HUES6 (cell line): ENCODE results near the gene TBL1Y.

Source experiments
- H3K27ac ChIP-seq: 2 replicates; pipeline ENCODE4 v1.7.0; 2013; ENCODE audit warnings: low read depth, mild to moderate bottlenecking, low read length, inconsistent platforms
- H3K27me3 ChIP-seq: 2 replicates; pipeline ENCODE4 v1.6.1; 2013; ENCODE audit warnings: low read length; ENCODE audit not compliant: control insufficient read depth, insufficient read depth
- H3K36me3 ChIP-seq: 2 replicates; pipeline ENCODE4 v1.6.1; 2013; ENCODE audit warnings: low read length; ENCODE audit not compliant: control insufficient read depth, insufficient read depth
- H3K4me1 ChIP-seq: 2 replicates; pipeline ENCODE4 v1.6.1; 2013; ENCODE audit warnings: low read length; ENCODE audit not compliant: control insufficient read depth, insufficient read depth
- H3K4me3 ChIP-seq: 2 replicates; pipeline ENCODE4 v1.5.1; 2013; ENCODE audit warnings: low read depth, low read length
- H3K9ac ChIP-seq: one replicate; pipeline ENCODE4 v1.6.1; 2013; ENCODE audit warnings: mild to moderate bottlenecking, low read length
- H3K9me3 ChIP-seq: 2 replicates; pipeline ENCODE4 v1.6.1; 2013; ENCODE audit warnings: low read depth, low read length; ENCODE audit not compliant: control insufficient read depth, insufficient read depth

The TBL1Y gene

DNA sequence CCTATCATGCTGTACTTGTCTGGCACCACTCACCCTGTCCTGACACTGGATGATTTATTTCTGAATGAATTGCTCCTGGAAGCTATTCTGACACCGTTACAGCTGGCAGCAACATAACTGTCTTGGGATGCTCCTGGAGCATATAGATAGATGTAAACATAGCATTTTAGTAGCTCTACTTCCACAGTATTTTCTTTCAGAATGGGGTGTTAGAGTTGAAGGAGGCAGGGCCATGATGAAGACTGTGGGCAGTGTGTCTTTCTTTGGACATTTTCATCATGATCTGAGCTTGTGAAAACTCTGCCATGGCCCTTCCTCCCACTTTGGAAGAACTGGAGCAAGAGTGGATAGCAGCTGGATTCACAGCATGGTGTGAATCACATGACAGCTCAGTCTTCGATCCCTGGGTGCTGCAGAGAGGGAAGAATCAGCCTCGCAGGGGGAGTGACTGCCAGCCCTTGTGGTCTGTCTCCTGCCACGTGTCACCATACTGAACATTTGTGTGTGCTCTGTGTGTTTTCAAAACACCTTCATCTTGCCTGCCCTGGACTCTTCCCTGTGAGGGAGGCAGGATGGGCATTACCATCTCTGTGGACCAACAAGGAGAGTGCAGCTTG is 61.9 kb downstream of the TBL1Y start:
- Histone ChIP-seq H3K4me1 (no peaks in the 10 kb centered on the region), H3K9ac (no peak overlapping the region), H3K27ac (no peak overlapping the region), H3K9me3 (no peaks in the 10 kb centered on the region), H3K4me3 (no peak overlapping the region), H3K27me3 (no peaks in the 10 kb centered on the region), H3K36me3 (no peaks in the 10 kb centered on the region)

GRCh38 chrY:6974971-6975370 is 64.5 kb downstream of the TBL1Y start:
- no peaks in the 10 kb centered on the region for H3K4me1 ChIP-seq
- no peak overlapping the region for H3K4me3 ChIP-seq

GRCh38 chrY:6977783-6978182 is 67.3 kb downstream of the TBL1Y start:
- H3K4me1 ChIP-seq, result no peaks in the 10 kb centered on the region
- no peak overlapping the region for H3K9ac ChIP-seq
- no peaks in the 10 kb centered on the region for H3K9me3 ChIP-seq
- H3K27me3 ChIP-seq, result no peaks in the 10 kb centered on the region
- no peak overlapping the region for H3K4me3 ChIP-seq
- no peaks in the 10 kb centered on the region for H3K36me3 ChIP-seq
- H3K27ac ChIP-seq, result no peak overlapping the region

More at GRCh38 chrY:6974971-6975370, 64.5 kb downstream of the TBL1Y start:
- no peak overlapping the region for H3K9ac ChIP-seq
- no peaks in the 10 kb centered on the region for H3K36me3 ChIP-seq
- H3K27ac ChIP-seq, result no peak overlapping the region
- H3K27me3 ChIP-seq, result no peaks in the 10 kb centered on the region
- H3K9me3 ChIP-seq, result no peaks in the 10 kb centered on the region

GRCh38 chrY:6983221-6983620 is 72.7 kb downstream of the TBL1Y start:
- Histone ChIP-seq H3K4me3 (no peak overlapping the region), H3K36me3 (no peaks in the 10 kb centered on the region), H3K9ac (no peak overlapping the region), H3K27ac (no peak overlapping the region), H3K4me1 (no peaks in the 10 kb centered on the region), H3K9me3 (no peaks in the 10 kb centered on the region), H3K27me3 (no peaks in the 10 kb centered on the region)

DNA sequence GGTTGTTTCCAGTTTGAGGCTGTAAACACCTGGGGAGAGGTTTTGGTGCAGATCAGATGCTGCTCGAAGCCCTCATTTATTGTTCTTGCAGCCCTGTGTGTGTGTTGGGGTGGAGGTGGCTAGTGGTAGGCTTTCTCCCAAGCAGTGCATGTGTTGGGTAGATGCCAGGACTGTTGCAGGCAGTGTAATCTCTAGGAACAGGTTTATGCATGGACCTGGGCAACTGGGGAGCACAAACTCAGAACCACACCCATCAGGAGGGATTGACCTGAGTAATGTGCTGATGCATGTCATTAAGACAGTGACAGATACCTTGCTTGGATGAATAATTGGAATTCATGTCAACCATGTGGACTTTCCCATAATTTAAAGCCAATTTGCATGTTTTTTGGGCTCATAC is 77.3 kb downstream of the TBL1Y start:
- H3K4me3 ChIP-seq, result no peak overlapping the region
- H3K27ac ChIP-seq, result no peak overlapping the region
- H3K27me3 ChIP-seq, result no peaks in the 10 kb centered on the region
- H3K9me3 ChIP-seq, result no peaks in the 10 kb centered on the region
- H3K9ac ChIP-seq, result no peak overlapping the region
- no peaks in the 10 kb centered on the region for H3K36me3 ChIP-seq
- H3K4me1 ChIP-seq, result no peaks in the 10 kb centered on the region

GRCh38 chrY:6989886-6990620 is 79.6 kb downstream of the TBL1Y start:
- Histone ChIP-seq H3K36me3 (no peaks in the 10 kb centered on the region), H3K9ac (no peak overlapping the region), H3K27ac (no peak overlapping the region), H3K9me3 (no peaks in the 10 kb centered on the region), H3K4me1 (no peaks in the 10 kb centered on the region), H3K27me3 (no peaks in the 10 kb centered on the region), H3K4me3 (no peak overlapping the region)

- H3K9me3 ChIP-seq, result no peaks in the 10 kb centered on the region
Measured at GRCh38 chrY:6992041-6992440, 81.5 kb downstream of the TBL1Y start.

GRCh38 chrY:6995987-6996386 is 85.5 kb downstream of the TBL1Y start:
- H3K4me1 ChIP-seq, result no peaks in the 10 kb centered on the region
- H3K9ac ChIP-seq, result no peak overlapping the region
- no peak overlapping the region for H3K27ac ChIP-seq
- H3K4me3 ChIP-seq, result no peak overlapping the region
- H3K36me3 ChIP-seq, result no peaks in the 10 kb centered on the region
- no peaks in the 10 kb centered on the region for H3K27me3 ChIP-seq
- no peaks in the 10 kb centered on the region for H3K9me3 ChIP-seq

More at GRCh38 chrY:6992041-6992440, 81.5 kb downstream of the TBL1Y start:
- Histone ChIP-seq H3K27me3 (no peaks in the 10 kb centered on the region), H3K4me3 (no peak overlapping the region), H3K36me3 (no peaks in the 10 kb centered on the region), H3K27ac (no peak overlapping the region), H3K9ac (no peak overlapping the region), H3K4me1 (no peaks in the 10 kb centered on the region)

DNA sequence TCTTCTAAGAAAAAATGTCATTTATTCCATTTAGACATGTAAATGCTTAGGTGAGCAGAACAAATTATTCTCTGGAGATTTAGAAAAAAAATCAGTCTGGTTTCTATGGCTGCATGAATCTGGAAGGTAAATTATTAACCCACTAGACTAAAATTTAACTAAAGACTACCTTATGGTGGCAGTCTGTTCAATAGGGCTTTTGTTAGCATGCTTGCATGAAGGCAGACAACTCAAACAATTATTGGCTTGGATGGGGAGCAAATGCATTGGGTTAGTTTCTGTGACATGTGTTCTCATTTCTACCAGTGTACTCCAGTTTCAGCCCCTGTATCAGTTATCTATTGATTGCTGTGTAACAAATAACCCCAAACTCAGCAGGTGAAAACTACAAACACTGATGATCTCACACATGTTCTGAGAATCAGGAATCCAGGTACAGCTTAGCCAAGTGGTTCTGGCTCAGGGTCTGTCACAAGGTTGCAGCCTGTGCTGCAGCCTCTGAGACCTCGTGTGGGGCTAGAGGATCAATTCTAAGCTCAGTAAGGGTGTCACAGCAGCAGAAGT is 87.1 kb downstream of the TBL1Y start:
- no peaks in the 10 kb centered on the region for H3K36me3 ChIP-seq
- no peaks in the 10 kb centered on the region for H3K27me3 ChIP-seq
- H3K9ac ChIP-seq, result no peak overlapping the region
- no peak overlapping the region for H3K4me3 ChIP-seq
- no peak overlapping the region for H3K27ac ChIP-seq
- no peaks in the 10 kb centered on the region for H3K9me3 ChIP-seq
- H3K4me1 ChIP-seq, result no peaks in the 10 kb centered on the region

DNA sequence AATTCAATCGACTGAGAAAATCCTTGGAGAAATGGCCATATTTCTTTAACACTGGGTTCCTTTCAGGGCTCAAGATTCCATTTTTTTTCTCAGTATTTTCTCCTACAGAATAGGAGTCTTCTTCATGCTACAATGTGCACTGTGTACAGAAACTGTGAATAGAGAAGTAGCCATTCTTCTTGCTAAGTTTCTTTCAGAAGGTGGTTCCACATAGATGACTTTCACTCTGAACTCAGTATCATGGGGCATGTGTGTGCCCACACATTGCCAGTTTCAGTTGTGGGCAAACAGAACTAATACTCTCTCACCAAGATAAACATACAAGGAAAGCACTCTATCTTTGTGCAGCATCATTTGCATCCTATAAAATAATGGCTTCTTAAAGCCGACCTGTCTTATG is 89.4 kb downstream of the TBL1Y start:
- Histone ChIP-seq H3K4me3 (no peak overlapping the region), H3K27ac (no peak overlapping the region), H3K4me1 (no peaks in the 10 kb centered on the region), H3K9me3 (no peaks in the 10 kb centered on the region), H3K27me3 (no peaks in the 10 kb centered on the region), H3K9ac (no peak overlapping the region), H3K36me3 (no peaks in the 10 kb centered on the region)

DNA sequence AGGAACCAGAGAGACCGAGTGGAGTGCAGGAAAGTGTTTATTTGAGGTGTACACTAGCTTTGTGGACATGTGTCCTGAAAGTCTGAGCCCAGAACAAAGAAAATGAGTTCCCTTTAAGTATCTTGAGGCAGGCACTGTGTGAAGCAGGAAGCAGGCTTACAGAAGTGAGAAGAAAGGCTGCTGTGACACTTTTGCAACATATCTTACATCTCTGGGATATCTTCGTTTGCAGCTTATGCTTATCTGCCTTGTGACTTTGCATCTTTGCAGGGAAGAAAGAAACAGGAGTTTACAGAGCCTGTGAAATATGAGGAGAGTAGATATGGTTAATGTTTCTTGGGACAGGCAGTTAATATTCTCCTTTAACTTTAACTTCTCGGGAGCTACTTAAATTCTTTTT is 92.1 kb downstream of the TBL1Y start:
- Histone ChIP-seq H3K4me1 (no peaks in the 10 kb centered on the region), H3K9ac (no peak overlapping the region), H3K27ac (no peak overlapping the region), H3K27me3 (no peaks in the 10 kb centered on the region), H3K9me3 (no peaks in the 10 kb centered on the region), H3K36me3 (no peaks in the 10 kb centered on the region), H3K4me3 (no peak overlapping the region)
